NK-92 (cell line): ENCODE measurements around the gene EHMT1.
"Not testable (repeated sequence)": the region's sequence is repeated elsewhere in the genome, so short reads cannot be mapped to it uniquely, and the experiment has no call there.

Source experiments
- DNase-seq: peaks from one replicate; lab custom pipeline; 2025; ENCODE audit not compliant: unreplicated experiment; lab: John Stamatoyannopoulos, UW

EHMT1 gene

DNA sequence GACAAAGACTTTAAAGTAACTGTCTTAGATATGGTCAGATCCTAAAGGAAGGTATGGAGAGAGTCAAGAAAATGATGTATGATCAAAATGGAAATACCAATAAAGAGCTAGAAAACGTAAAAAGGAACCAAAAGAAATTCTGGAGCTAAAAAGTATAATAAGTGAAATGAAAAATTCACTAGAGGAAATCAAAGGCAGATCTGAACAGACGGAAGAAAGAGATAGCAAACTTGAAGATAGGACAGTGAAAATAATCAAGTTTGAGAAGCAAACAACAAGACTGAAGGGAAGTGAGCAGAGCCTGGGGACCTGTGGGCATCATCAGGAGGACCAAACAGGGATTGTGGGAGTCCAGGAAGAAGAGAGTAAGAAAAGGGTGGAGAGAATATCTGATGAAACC lies 115.4 kb downstream of the EHMT1 start:
- DNase-seq: no peak

DNA sequence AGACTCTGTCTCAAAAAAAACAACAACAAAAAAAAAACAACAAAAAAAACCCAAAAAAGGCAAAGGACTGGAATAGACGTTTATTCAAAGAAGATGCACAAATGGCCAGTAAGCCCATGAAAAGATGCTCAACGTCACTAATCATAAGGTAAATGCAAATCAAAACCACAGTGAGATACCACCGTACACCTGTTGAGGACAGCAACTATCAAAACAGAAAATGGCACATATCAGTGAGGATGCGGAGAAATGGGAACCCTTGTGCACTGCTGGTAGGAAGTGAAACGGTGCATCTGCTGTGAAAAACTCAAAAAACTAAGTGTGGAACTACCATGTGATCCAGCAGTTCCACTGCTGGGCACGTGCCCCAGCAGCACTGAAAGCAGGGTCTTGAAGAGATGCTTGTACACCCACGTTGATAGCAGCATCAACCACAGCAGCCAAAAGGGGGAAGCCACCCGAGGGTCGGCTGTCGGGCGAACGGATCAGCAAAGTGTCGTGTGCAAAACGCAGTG lies 119.4 kb downstream of the EHMT1 start:
- not testable (repeated sequence) for DNase-seq

DNA sequence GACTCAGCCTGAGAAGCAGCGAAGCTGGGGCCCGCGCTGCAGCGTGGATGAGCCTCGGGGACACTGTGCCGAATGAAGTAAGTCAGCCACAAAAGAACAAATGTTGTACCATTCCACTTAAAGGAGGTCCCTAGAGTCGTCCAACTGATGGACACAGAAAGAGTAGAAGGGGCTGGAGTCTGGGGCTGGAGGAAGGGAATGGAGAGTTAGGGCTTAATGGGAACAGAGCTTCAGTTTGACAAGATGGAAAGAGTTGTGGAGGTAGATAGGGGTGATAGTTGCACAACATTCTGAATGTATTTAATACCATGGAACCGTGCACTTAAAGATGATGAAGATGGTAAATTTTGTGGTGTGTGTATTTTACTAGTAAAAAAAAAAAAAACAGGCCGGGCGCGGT lies 119.9 kb downstream of the EHMT1 start:
- no peak for DNase-seq

GRCh38 chr9:137739371-137740309 lies 120.8 kb downstream of the EHMT1 start:
- DNase-seq: no peak

DNA sequence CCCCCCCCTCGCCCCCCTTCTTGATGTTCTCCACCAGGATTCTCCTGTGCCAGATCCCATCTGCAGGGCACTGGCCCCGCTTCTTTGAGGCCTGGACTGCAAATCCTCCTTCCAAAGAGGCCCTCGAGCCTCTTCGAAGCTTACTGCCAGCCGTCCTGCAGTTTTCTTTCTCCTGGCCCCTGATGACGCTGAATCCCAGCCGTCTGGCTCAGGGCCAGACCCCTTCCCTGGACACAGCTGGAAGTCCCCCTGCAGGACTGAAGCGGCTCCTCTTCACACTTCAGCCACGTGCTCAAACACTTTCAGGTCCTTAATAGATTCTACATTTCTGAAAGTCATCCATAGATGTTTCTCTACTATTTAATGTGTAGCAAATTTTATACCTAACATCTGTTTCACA lies 121.5 kb downstream of the EHMT1 start:
- DNase-seq: no peak

DNA sequence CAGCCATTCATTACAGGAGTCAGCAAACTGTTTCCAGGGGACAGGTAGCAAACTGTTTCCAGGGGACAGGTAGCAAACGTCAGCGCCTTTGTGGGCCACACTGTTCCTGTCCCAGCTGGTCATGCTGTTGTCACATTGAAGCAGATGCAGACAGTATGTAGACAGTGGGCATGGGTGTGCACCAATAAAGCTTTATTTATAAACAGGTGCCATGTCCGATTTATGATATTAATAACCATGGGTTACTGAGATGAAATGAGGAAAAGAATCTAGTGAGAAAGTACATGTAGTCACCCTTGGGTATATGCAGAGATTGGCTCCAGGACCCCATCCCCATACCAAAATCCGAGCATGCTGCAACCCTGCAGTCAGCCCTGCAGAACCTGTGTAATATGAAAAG lies 122.5 kb downstream of the EHMT1 start:
- DNase-seq: no peak

GRCh38 chr9:137742698-137743097 lies 123.9 kb downstream of the EHMT1 start:
- DNase-seq: no peak

- DNase-seq: no peak
These were observed 124.9 kb downstream of the EHMT1 start for GRCh38 chr9:137743695-137744094.

DNA sequence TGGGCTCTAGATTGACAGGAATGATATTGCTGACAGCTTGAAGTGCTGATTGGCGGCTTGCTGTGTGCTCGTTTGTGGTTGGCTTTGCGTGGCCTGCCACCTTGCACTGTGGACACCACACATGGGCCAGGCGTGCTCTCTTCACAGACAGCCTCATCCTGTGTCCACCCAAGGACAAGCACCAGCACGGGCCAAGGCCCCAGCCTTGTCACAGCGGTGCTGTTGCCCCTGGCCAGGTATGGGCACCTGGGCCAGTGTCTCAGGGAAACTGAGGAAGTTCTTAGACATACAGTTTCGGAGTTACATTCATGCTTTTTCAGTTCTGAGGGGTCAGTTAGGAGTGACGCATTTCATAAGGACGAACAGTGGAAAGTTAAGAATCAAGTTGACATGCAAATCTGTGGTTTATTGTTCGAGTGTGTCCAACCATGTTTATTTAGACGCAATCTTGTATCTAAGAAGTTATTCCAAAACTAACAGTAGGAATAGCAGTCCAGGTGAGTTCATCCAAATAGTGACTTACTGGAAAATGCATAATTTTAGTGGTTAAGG lies 125.9 kb downstream of the EHMT1 start:
- DNase-seq: no peak

DNA sequence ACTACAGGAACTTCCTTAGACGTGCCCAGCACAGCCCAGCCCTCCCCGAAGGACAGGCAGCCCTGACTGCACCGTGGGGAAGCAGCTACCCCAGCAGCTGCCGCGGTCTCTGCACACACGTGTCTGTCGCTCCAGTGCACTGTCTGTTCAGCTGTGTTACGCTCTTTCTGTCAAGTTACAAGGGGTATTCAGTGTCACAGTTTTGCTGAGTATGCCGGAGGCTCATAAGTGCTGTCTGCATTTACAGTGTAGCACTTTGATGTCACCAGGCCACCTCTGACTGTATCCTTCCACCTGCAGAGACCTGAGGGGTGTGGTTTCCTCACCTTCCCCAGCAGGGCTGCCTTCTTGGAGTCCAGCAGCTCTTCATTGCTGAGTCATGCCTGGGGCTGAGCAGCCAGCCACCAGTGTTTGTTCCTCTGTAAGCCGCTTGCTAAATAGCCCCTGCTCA lies 126.8 kb downstream of the EHMT1 start:
- DNase-seq: no peak

- no peak for DNase-seq
These were observed 129.5 kb downstream of the EHMT1 start for GRCh38 chr9:137748311-137748710.

GRCh38 chr9:137748741-137749140 lies 129.9 kb downstream of the EHMT1 start:
- DNase-seq: no peak

DNA sequence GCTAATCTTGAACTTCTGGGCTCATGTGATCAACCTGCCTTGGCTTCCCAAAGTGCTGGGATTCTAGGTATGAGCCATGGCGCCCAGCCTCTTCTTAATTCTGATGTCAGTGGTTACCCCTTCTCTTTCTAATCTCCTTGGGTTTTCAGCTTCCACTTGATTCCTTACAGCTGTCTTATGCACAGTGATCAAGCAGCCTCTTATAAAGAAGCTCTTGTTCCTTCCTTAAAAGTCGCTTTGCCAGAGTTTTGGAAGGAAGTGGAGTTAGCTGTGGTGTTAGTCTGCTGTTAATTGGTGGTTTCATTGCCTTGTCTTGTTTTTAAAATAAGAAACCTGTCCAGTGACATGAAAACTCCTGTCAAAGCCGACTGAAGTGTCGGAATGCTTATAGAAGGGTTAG lies 130.7 kb downstream of the EHMT1 start:
- DNase-seq: no peak

GRCh38 chr9:137750007-137750406 lies 131.2 kb downstream of the EHMT1 start:
- no peak for DNase-seq

DNA sequence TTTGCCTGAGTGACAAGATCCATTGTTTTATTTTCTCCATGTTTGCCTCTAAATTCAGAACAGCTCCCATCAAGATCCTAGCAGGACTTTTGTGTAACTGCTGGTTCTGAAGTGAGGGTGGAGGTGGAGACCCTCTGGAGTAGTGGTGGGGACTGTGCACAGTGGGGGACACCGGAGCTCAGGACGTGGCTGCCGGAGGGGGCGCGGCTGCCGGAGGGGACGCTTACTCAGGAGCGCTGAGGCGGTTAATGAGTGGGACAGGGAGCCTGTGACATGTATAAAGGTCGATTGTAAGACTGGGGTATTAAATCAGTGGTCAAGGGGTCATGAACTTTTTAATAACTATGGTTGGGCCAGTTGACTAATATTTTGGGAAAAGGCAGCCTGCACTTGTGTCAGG lies 131.8 kb downstream of the EHMT1 start:
- no peak for DNase-seq

DNA sequence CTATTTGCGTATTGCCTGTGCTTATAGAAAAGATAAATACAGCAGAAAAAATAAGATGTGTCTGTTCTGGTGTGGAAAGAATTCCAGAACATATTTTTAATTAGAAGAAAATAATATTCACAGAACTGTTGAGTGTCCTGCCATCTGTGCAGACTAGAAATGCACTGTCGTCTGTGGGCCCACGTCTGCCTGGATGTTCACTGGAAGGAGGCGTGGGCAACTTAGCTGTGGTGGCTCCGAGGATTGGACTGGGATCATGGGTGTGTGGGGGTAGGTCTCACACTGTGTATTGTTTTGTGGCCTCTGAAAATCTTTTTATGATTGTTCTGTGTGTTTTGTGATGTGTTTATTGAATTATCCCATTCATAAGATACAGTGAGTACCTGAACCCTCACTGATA lies 132.8 kb downstream of the EHMT1 start:
- no peak for DNase-seq

- no peak for DNase-seq
These were observed 133.6 kb downstream of the EHMT1 start for GRCh38 chr9:137752426-137752825.

GRCh38 chr9:137753192-137753765 lies 134.5 kb downstream of the EHMT1 start:
- DNase-seq: no peak

DNA sequence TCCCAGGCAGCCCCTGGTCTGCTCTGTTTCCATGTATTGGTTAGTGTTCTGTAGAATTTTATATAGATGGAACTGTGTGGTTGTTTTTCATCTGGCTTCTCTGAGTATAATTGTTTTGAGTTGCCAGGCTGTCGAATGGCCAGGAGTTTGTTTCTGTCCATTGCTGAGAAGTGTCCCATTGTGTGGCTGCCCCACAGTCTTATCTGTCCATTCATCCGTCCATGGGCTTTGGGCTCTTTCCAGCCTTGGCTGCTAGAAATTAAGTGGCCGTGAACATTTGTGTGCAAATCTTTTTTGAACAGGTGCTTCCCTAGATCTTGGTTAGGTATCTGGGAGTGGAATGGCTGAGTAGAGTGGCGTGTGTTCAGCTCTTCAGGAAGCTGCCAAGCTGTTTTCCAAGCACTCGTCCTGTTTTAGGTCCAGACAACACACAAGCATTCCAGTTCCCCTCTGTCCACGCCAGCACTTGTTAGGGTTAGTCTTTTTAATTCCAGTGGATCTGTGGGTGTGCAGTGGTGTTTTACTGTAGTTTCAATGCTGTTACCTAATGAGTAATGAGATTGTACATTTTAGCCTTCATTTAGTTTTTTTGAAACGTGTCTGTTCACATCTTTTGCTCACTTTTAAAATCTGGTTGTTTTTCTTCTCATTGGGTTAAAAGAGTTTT lies 136.6 kb downstream of the EHMT1 start:
- no peak for DNase-seq

GRCh38 chr9:137756045-137756744 lies 137.4 kb downstream of the EHMT1 start:
- DNase-seq: no peak

GRCh38 chr9:137757139-137757538 lies 138.3 kb downstream of the EHMT1 start:
- DNase-seq: no peak
